HEK293T (cell line): Measurements from ENCODE around the gene RPS21.
A peak's percentile ranks its signal among the peaks of the same experiment; 100 is the strongest.

Experiments
- CTCF ChIA-PET: fragments of 350-600 bp; formaldehyde crosslinking; extraction: SDS; loops from one replicate; lab custom pipeline; 2021; ENCODE audit warnings: antibody characterized with exemption, inconsistent platforms; lab: Yijun Ruan, JAX
- POLR2A ChIA-PET: fragments of 350-600 bp; formaldehyde crosslinking; extraction: SDS; loops from one replicate; lab custom pipeline; 2020; ENCODE audit warnings: antibody characterized with exemption, inconsistent platforms; lab: Yijun Ruan, JAX
- DNase-seq: peaks from one replicate; pipeline ENCODE4 v3.0.0; 2012; ENCODE audit warnings: mixed read lengths; ENCODE audit errors: extremely low spot score
- ARNT ChIP-seq: fragments of 450-650 bp; IDR thresholded peaks from 2 replicates; pipeline ENCODE4 v1.6.1; 2017; ENCODE audit warnings: mild to moderate bottlenecking
- BHLHE40 ChIP-seq: fragments of 450-650 bp; IDR thresholded peaks from 2 replicates; pipeline ENCODE4 v1.6.1; 2016; ENCODE audit warnings: mild to moderate bottlenecking, moderate library complexity, borderline replicate concordance
- CTBP1 ChIP-seq: fragments of 450-650 bp; IDR thresholded peaks from 2 replicates; pipeline ENCODE4 v1.6.1; 2016; ENCODE audit warnings: borderline replicate concordance
- ELF4 ChIP-seq: fragments of 450-650 bp; IDR thresholded peaks from 2 replicates; pipeline ENCODE4 v1.6.1; 2017; ENCODE audit warnings: antibody characterized with exemption
- FOXA1 ChIP-seq: fragments of 450-650 bp; IDR thresholded peaks from 2 replicates; pipeline ENCODE4 v1.6.1; 2016; ENCODE audit warnings: mild to moderate bottlenecking
- FOXK2 ChIP-seq: fragments of 450-650 bp; IDR thresholded peaks from 2 replicates; pipeline ENCODE4 v1.6.1; 2016; ENCODE audit warnings: mild to moderate bottlenecking
- FOXM1 ChIP-seq: fragments of 450-650 bp; IDR thresholded peaks from 2 replicates; pipeline ENCODE4 v1.6.1; 2017; ENCODE audit warnings: mild to moderate bottlenecking, borderline replicate concordance
- HDGF ChIP-seq: fragments of 450-650 bp; IDR thresholded peaks from 2 replicates; pipeline ENCODE4 v1.6.1; 2017; ENCODE audit warnings: antibody characterized with exemption, borderline replicate concordance
- L3MBTL2 ChIP-seq: fragments of 450-650 bp; conservative IDR thresholded peaks from 2 replicates; pipeline ENCODE4 v1.6.1; 2016; ENCODE audit warnings: mild to moderate bottlenecking
- LEF1 ChIP-seq: fragments of 450-650 bp; IDR thresholded peaks from 2 replicates; pipeline ENCODE4 v1.6.1; 2017; ENCODE audit warnings: mild to moderate bottlenecking, borderline replicate concordance
- NFRKB ChIP-seq: fragments of 450-650 bp; IDR thresholded peaks from 2 replicates; pipeline ENCODE4 v1.6.1; 2016; ENCODE audit warnings: mild to moderate bottlenecking, moderate library complexity
- PKNOX1 ChIP-seq: fragments of 450-650 bp; IDR thresholded peaks from 2 replicates; pipeline ENCODE4 v1.6.1; 2016
- SP1 ChIP-seq: fragments of 450-650 bp; IDR thresholded peaks from 2 replicates; pipeline ENCODE4 v1.6.1; 2017
- SUZ12 ChIP-seq: fragments of 450-650 bp; IDR thresholded peaks from 2 replicates; pipeline ENCODE4 v1.6.1; 2016; ENCODE audit warnings: mild to moderate bottlenecking
- TARDBP ChIP-seq: fragments of 450-650 bp; IDR thresholded peaks from 2 replicates; pipeline ENCODE4 v1.6.1; 2016
- ZNF384 ChIP-seq: fragments of 450-650 bp; IDR thresholded peaks from 2 replicates; pipeline ENCODE4 v1.6.1; 2016

Gene RPS21

GRCh38 chr20:62386383-62387218, at the start of gene RPS21:
RPS21 (plus strand) TSS chr20:62387103; CDS start chr20:62387339, 236 bp downstream.
- TF ChIP-seq LEF1 (no peak), L3MBTL2 (peak; percentile 45; the same call in 1 of the 2 replicates), SP1 (no peak), ELF4 (peak; percentile 77)
- ChIA-PET CTCF (interaction anchor here (0.6 to 1.2 kb wide), 2 partner anchors 23 to 129 kb away, joined by 3 read pairs; no protein-coding TSS in a partner anchor), POLR2A (interaction anchor here (0.6 to 1.9 kb wide), 15 partner anchors 9 to 170 kb away, joined by 3 to 11 read pairs (median 4); no protein-coding TSS in a partner anchor)
- peak; percentile 95 for DNase-seq

GRCh38 chr20:62337558-62338293, 49.2 kb upstream of the RPS21 start:
- TF ChIP-seq ARNT, result no peak
- TF ChIP-seq NFRKB, result no peak
- no peak for TF ChIP-seq HDGF
- no peak for TF ChIP-seq FOXA1
- TF ChIP-seq SP1, result no peak
- no peak for TF ChIP-seq PKNOX1
- no peak for TF ChIP-seq FOXK2
- no peak for TF ChIP-seq SUZ12
- no peak for TF ChIP-seq FOXM1
- no peak for TF ChIP-seq ZNF384
- TF ChIP-seq CTBP1, result no peak
- TF ChIP-seq L3MBTL2, result no peak
- no peak for TF ChIP-seq TARDBP
- TF ChIP-seq LEF1, result no peak
- no peak for TF ChIP-seq ELF4
- TF ChIP-seq BHLHE40, result no peak
- ChIA-PET CTCF (no interaction called here), POLR2A (no interaction called here)
- no peak for DNase-seq

- POLR2A ChIA-PET, result no interaction called here
- no peak for TF ChIP-seq HDGF
- TF ChIP-seq SUZ12, result no peak
- no peak for TF ChIP-seq FOXA1
- DNase-seq, result no peak
- CTCF ChIA-PET, result no interaction called here
These were observed 48.6 kb upstream of the RPS21 start for GRCh38 chr20:62338294-62338620.

GRCh38 chr20:62339647-62340062, 47.2 kb upstream of the RPS21 start:
- TF ChIP-seq FOXA1 (no peak), FOXK2 (no peak), BHLHE40 (no peak), CTBP1 (no peak), FOXM1 (no peak), PKNOX1 (no peak), ZNF384 (no peak), TARDBP (no peak), SUZ12 (no peak), SP1 (no peak), NFRKB (no peak), LEF1 (no peak), HDGF (no peak), ELF4 (no peak), L3MBTL2 (no peak), ARNT (no peak)
- POLR2A ChIA-PET, result no interaction called here
- no peak for DNase-seq
- CTCF ChIA-PET, result no interaction called here

GRCh38 chr20:62342910-62343309, 44.0 kb upstream of the RPS21 start:
- POLR2A ChIA-PET, result no interaction called here
- CTCF ChIA-PET, result interaction anchor here (1.1 kb wide), 1 partner anchor 26 kb away, joined by 5 read pairs; no protein-coding TSS in a partner anchor
- TF ChIP-seq ZNF384 (no peak), TARDBP (no peak)
- DNase-seq, result no peak

GRCh38 chr20:62344092-62344491, 42.8 kb upstream of the RPS21 start:
- ChIA-PET CTCF (interaction anchor here (0.7 to 1.1 kb wide), 3 partner anchors 10 to 38 kb away, joined by 3 to 7 read pairs (median 5); no protein-coding TSS in a partner anchor), POLR2A (no interaction called here)
- DNase-seq, result no peak
- TF ChIP-seq FOXK2, result no peak
- no peak for TF ChIP-seq CTBP1
- no peak for TF ChIP-seq SP1
- no peak for TF ChIP-seq PKNOX1
- no peak for TF ChIP-seq HDGF
- no peak for TF ChIP-seq LEF1
- no peak for TF ChIP-seq BHLHE40
- no peak for TF ChIP-seq L3MBTL2
- no peak for TF ChIP-seq SUZ12
- TF ChIP-seq FOXM1, result no peak
- no peak for TF ChIP-seq TARDBP
- no peak for TF ChIP-seq ELF4
- no peak for TF ChIP-seq ARNT
- no peak for TF ChIP-seq ZNF384
- TF ChIP-seq FOXA1, result no peak
- no peak for TF ChIP-seq NFRKB
